Measurements from ENCODE around the gene LTBP3.
A peak's percentile ranks its signal among the peaks of the same experiment; 100 is the strongest.

LTBP3 gene

DNA sequence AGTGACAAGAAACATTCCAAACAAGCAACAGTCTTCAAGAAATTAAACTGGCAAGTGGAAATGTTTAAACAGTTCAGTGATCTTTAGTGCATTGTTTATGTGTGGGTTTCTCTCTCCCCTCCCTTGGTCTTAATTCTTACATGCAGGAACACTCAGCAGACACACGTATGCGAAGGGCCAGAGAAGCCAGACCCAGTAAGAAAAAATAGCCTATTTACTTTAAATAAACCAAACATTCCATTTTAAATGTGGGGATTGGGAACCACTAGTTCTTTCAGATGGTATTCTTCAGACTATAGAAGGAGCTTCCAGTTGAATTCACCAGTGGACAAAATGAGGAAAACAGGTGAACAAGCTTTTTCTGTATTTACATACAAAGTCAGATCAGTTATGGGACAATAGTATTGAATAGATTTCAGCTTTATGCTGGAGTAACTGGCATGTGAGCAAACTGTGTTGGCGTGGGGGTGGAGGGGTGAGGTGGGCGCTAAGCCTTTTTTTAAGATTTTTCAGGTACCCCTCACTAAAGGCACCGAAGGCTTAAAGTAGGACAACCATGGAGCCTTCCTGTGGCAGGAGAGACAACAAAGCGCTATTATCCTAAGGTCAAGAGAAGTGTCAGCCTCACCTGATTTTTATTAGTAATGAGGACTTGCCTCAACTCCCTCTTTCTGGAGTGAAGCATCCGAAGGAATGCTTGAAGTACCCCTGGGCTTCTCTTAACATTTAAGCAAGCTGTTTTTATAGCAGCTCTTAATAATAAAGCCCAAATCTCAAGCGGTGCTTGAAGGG lies 53.3 kb downstream of the LTBP3 start:
- no peak overlapping the region for H3K4me3 Mint-ChIP-seq
- H3K9me3 Mint-ChIP-seq: no peaks in the 10 kb centered on the region
- H3K27me3 Mint-ChIP-seq: no peaks in the 10 kb centered on the region
- H3K27ac Mint-ChIP-seq: peak overlapping the region in 1 of 2 donors; percentile 84
- peaks cover 50 to 57% of the 10 kb centered on the region in 2 donors for H3K4me1 Mint-ChIP-seq (ENCODE audit: low read depth in 2 of 2)
- peaks cover 1% of the 10 kb centered on the region for H3K36me3 Mint-ChIP-seq (ENCODE audit: insufficient read depth)
- ATAC-seq (replicated peaks): no peak
- DNase-seq: no peak

GRCh38 chr11:65503949-65504673 lies 54.0 kb downstream of the LTBP3 start:
- ATAC-seq (replicated peaks): no peak
- H3K4me3 Mint-ChIP-seq: no peak overlapping the region
- peak overlapping the region in 1 of 2 donors; percentile 84 for H3K27ac Mint-ChIP-seq
- H3K27me3 Mint-ChIP-seq: no peaks in the 10 kb centered on the region
- DNase-seq: no peak
- H3K36me3 Mint-ChIP-seq (ENCODE audit: insufficient read depth): no peaks in the 10 kb centered on the region
- H3K4me1 Mint-ChIP-seq (ENCODE audit: low read depth in 2 of 2): peaks cover 47 to 57% of the 10 kb centered on the region in 2 donors
- H3K9me3 Mint-ChIP-seq: no peaks in the 10 kb centered on the region

DNA sequence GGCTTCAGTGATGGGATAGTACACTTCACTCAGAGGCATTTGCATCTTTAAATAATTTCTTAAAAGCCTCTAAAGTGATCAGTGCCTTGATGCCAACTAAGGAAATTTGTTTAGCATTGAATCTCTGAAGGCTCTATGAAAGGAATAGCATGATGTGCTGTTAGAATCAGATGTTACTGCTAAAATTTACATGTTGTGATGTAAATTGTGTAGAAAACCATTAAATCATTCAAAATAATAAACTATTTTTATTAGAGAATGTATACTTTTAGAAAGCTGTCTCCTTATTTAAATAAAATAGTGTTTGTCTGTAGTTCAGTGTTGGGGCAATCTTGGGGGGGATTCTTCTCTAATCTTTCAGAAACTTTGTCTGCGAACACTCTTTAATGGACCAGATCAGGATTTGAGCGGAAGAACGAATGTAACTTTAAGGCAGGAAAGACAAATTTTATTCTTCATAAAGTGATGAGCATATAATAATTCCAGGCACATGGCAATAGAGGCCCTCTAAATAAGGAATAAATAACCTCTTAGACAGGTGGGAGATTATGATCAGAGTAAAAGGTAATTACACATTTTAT lies 54.7 kb downstream of the LTBP3 start:
- Mint-ChIP-seq H3K4me3 (no peak overlapping the region), H3K4me1 (ENCODE audit: low read depth in 2 of 2) (peaks cover 49 to 57% of the 10 kb centered on the region in 2 donors), H3K9me3 (no peaks in the 10 kb centered on the region), H3K27ac (peak overlapping the region in 1 of 2 donors; percentile 84), H3K36me3 (ENCODE audit: insufficient read depth) (no peaks in the 10 kb centered on the region), H3K27me3 (no peaks in the 10 kb centered on the region)
- DNase-seq (no peak), ATAC-seq (replicated peaks) (no peak)

DNA sequence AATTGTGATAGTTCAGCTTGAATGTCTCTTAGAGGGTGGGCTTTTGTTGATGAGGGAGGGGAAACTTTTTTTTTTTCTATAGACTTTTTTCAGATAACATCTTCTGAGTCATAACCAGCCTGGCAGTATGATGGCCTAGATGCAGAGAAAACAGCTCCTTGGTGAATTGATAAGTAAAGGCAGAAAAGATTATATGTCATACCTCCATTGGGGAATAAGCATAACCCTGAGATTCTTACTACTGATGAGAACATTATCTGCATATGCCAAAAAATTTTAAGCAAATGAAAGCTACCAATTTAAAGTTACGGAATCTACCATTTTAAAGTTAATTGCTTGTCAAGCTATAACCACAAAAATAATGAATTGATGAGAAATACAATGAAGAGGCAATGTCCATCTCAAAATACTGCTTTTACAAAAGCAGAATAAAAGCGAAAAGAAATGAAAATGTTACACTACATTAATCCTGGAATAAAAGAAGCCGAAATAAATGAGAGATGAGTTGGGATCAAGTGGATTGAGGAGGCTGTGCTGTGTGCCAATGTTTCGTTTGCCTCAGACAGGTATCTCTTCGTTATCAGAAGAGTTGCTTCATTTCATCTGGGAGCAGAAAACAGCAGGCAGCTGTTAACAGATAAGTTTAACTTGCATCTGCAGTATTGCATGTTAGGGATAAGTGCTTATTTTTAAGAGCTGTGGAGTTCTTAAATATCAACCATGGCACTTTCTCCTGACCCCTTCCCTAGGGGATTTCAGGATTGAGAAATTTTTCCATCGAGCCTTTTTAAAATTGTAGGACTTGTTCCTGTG lies 55.4 kb downstream of the LTBP3 start:
- DNase-seq (no peak), ATAC-seq (replicated peaks) (no peak)
- Mint-ChIP-seq H3K27ac (no peak overlapping the region), H3K36me3 (ENCODE audit: insufficient read depth) (no peaks in the 10 kb centered on the region), H3K4me3 (no peak overlapping the region), H3K9me3 (no peaks in the 10 kb centered on the region), H3K27me3 (no peaks in the 10 kb centered on the region), H3K4me1 (ENCODE audit: low read depth in 2 of 2) (peaks cover 48 to 56% of the 10 kb centered on the region in 2 donors)

GRCh38 chr11:65502274-65502554 lies 55.9 kb downstream of the LTBP3 start:
- no peaks in the 10 kb centered on the region for H3K36me3 Mint-ChIP-seq (ENCODE audit: insufficient read depth)
- peaks cover 46 to 52% of the 10 kb centered on the region in 2 donors for H3K4me1 Mint-ChIP-seq (ENCODE audit: low read depth in 2 of 2)
- no peak overlapping the region for H3K27ac Mint-ChIP-seq
- ATAC-seq (replicated peaks) (no peak), DNase-seq (no peak)
- no peak overlapping the region for H3K4me3 Mint-ChIP-seq
- H3K9me3 Mint-ChIP-seq: no peaks in the 10 kb centered on the region
- no peaks in the 10 kb centered on the region for H3K27me3 Mint-ChIP-seq

DNA sequence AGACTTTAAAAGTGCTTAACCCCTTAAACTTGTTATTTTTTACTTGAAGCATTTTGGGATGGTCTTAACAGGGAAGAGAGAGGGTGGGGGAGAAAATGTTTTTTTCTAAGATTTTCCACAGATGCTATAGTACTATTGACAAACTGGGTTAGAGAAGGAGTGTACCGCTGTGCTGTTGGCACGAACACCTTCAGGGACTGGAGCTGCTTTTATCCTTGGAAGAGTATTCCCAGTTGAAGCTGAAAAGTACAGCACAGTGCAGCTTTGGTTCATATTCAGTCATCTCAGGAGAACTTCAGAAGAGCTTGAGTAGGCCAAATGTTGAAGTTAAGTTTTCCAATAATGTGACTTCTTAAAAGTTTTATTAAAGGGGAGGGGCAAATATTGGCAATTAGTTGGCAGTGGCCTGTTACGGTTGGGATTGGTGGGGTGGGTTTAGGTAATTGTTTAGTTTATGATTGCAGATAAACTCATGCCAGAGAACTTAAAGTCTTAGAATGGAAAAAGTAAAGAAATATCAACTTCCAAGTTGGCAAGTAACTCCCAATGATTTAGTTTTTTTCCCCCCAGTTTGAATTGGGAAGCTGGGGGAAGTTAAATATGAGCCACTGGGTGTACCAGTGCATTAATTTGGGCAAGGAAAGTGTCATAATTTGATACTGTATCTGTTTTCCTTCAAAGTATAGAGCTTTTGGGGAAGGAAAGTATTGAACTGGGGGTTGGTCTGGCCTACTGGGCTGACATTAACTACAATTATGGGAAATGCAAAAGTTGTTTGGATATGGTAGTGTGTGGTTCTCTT lies 56.5 kb downstream of the LTBP3 start:
- ATAC-seq (replicated peaks) (no peak), DNase-seq (no peak)
- Mint-ChIP-seq H3K4me3 (no peak overlapping the region), H3K27ac (no peak overlapping the region), H3K4me1 (ENCODE audit: low read depth in 2 of 2) (peaks cover 46 to 52% of the 10 kb centered on the region in 2 donors), H3K27me3 (no peaks in the 10 kb centered on the region), H3K36me3 (ENCODE audit: insufficient read depth) (no peaks in the 10 kb centered on the region), H3K9me3 (no peaks in the 10 kb centered on the region)

GRCh38 chr11:65501186-65501471 lies 57.0 kb downstream of the LTBP3 start:
- no peaks in the 10 kb centered on the region for H3K9me3 Mint-ChIP-seq
- peaks cover 46 to 52% of the 10 kb centered on the region in 2 donors for H3K4me1 Mint-ChIP-seq (ENCODE audit: low read depth in 2 of 2)
- ATAC-seq (replicated peaks) (no peak), DNase-seq (no peak)
- no peak overlapping the region for H3K27ac Mint-ChIP-seq
- H3K36me3 Mint-ChIP-seq (ENCODE audit: insufficient read depth): no peaks in the 10 kb centered on the region
- H3K27me3 Mint-ChIP-seq: no peaks in the 10 kb centered on the region
- H3K4me3 Mint-ChIP-seq: no peak overlapping the region

DNA sequence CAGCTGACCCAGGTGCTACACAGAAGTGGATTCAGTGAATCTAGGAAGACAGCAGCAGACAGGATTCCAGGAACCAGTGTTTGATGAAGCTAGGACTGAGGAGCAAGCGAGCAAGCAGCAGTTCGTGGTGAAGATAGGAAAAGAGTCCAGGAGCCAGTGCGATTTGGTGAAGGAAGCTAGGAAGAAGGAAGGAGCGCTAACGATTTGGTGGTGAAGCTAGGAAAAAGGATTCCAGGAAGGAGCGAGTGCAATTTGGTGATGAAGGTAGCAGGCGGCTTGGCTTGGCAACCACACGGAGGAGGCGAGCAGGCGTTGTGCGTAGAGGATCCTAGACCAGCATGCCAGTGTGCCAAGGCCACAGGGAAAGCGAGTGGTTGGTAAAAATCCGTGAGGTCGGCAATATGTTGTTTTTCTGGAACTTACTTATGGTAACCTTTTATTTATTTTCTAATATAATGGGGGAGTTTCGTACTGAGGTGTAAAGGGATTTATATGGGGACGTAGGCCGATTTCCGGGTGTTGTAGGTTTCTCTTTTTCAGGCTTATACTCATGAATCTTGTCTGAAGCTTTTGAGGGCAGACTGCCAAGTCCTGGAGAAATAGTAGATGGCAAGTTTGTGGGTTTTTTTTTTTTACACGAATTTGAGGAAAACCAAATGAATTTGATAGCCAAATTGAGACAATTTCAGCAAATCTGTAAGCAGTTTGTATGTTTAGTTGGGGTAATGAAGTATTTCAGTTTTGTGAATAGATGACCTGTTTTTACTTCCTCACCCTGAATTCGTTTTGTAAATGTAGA lies 57.6 kb downstream of the LTBP3 start:
- no peaks in the 10 kb centered on the region for H3K27me3 Mint-ChIP-seq
- no peak for ATAC-seq (replicated peaks)

GRCh38 chr11:65499713-65500386 lies 58.3 kb downstream of the LTBP3 start:
- H3K27ac Mint-ChIP-seq: no peak overlapping the region

More for the DNA sequence above, 57.6 kb downstream of the LTBP3 start:
- H3K27ac Mint-ChIP-seq: no peak overlapping the region
- no peak overlapping the region for H3K4me3 Mint-ChIP-seq
- no peaks in the 10 kb centered on the region for H3K9me3 Mint-ChIP-seq
- H3K4me1 Mint-ChIP-seq (ENCODE audit: low read depth in 2 of 2): peaks cover 42 to 47% of the 10 kb centered on the region in 2 donors
- no peak for DNase-seq
- H3K36me3 Mint-ChIP-seq (ENCODE audit: insufficient read depth): no peaks in the 10 kb centered on the region

DNA sequence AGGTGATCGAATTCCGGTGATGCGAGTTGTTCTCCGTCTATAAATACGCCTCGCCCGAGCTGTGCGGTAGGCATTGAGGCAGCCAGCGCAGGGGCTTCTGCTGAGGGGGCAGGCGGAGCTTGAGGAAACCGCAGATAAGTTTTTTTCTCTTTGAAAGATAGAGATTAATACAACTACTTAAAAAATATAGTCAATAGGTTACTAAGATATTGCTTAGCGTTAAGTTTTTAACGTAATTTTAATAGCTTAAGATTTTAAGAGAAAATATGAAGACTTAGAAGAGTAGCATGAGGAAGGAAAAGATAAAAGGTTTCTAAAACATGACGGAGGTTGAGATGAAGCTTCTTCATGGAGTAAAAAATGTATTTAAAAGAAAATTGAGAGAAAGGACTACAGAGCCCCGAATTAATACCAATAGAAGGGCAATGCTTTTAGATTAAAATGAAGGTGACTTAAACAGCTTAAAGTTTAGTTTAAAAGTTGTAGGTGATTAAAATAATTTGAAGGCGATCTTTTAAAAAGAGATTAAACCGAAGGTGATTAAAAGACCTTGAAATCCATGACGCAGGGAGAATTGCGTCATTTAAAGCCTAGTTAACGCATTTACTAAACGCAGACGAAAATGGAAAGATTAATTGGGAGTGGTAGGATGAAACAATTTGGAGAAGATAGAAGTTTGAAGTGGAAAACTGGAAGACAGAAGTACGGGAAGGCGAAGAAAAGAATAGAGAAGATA lies 59.0 kb downstream of the LTBP3 start, which contains the start of gene MALAT1:
Gene MALAT1, plus strand, starts transcription at position 69 of the 736 bp plus-strand sequence.
- DNase-seq: peak; percentile 91 to 97 (median 93)
- ATAC-seq (replicated peaks): peak; percentile 23
- no peaks in the 10 kb centered on the region for H3K27me3 Mint-ChIP-seq
- no peaks in the 10 kb centered on the region for H3K36me3 Mint-ChIP-seq (ENCODE audit: insufficient read depth)
- no peaks in the 10 kb centered on the region for H3K9me3 Mint-ChIP-seq
- no peak within 1 kb of the TSS for H3K4me3 Mint-ChIP-seq
- no peak within 1 kb of the TSS for H3K27ac Mint-ChIP-seq
- peaks cover 30 to 34% of the 10 kb centered on the region in 2 donors for H3K4me1 Mint-ChIP-seq (ENCODE audit: low read depth in 2 of 2)

More at GRCh38 chr11:65499713-65500386, 58.3 kb downstream of the LTBP3 start:
- Mint-ChIP-seq H3K36me3 (ENCODE audit: insufficient read depth) (no peaks in the 10 kb centered on the region), H3K4me3 (no peak overlapping the region), H3K4me1 (ENCODE audit: low read depth in 2 of 2) (peaks cover 37 to 41% of the 10 kb centered on the region in 2 donors), H3K27me3 (no peaks in the 10 kb centered on the region), H3K9me3 (no peaks in the 10 kb centered on the region)
- no peak for ATAC-seq (replicated peaks)
- no peak for DNase-seq

GRCh38 chr11:65498727-65498976 lies 59.5 kb downstream of the LTBP3 start:
- ATAC-seq (replicated peaks) (no peak), DNase-seq (no peak)
- H3K27me3 Mint-ChIP-seq: no peaks in the 10 kb centered on the region
- H3K4me1 Mint-ChIP-seq (ENCODE audit: low read depth in 2 of 2): peaks cover 28 to 31% of the 10 kb centered on the region in 2 donors
- H3K27ac Mint-ChIP-seq: no peak overlapping the region
- no peaks in the 10 kb centered on the region for H3K9me3 Mint-ChIP-seq
- no peak overlapping the region for H3K4me3 Mint-ChIP-seq
- no peaks in the 10 kb centered on the region for H3K36me3 Mint-ChIP-seq (ENCODE audit: insufficient read depth)

All from effector memory CD8-positive, alpha-beta T cell (primary cell).